ENCODE data around the gene FASTKD1. TPM values are rescaled to one million over a fixed set of nuclear protein-coding genes. Genes with fewer than 3 reads are reported as not detected.
A peak's percentile ranks its signal among the peaks of the same experiment; 100 is the strongest.

The FASTKD1 gene
- total RNA-seq, 1 donor: 14.5 TPM

- no peak overlapping the region for H2AFZ ChIP-seq (ENCODE audit: low read length)
- H3K4me3 ChIP-seq (ENCODE audit: insufficient read depth, low read length): no peak overlapping the region
- no peaks in the 10 kb centered on the region for H3K9me3 ChIP-seq (ENCODE audit: low read depth, low read length)
- no peaks in the 10 kb centered on the region for H4K20me1 ChIP-seq (ENCODE audit: insufficient read depth, low read length)
- no peak for DNase-seq (ENCODE audit: insufficient read length, low spot score, missing footprints)
- no peaks in the 10 kb centered on the region for H3K4me1 ChIP-seq (ENCODE audit: insufficient read depth, low read length)
- H3K36me3 ChIP-seq (ENCODE audit: insufficient read depth, low read length): peaks cover 9% of the 10 kb centered on the region
- TF ChIP-seq CTCF (IDR thresholded peaks at IDR 0.05; ENCODE audit: extremely low read depth, low read depth, low read length): no peak
- no peaks in the 10 kb centered on the region for H3K27me3 ChIP-seq (ENCODE audit: insufficient read depth, low read length)
- no peaks in the 10 kb centered on the region for H3K79me2 ChIP-seq (ENCODE audit: insufficient read depth, low read length)
- no peak overlapping the region for H3K27ac ChIP-seq (ENCODE audit: low read depth, low read length)
- H3K4me2 ChIP-seq (ENCODE audit: insufficient read depth, low read length): no peak overlapping the region
These were observed 82.8 kb downstream of the FASTKD1 start for GRCh38 chr2:169490834-169491233.

GRCh38 chr2:169486487-169486886 is 87.2 kb downstream of the FASTKD1 start:
- peaks cover 9% of the 10 kb centered on the region for H3K36me3 ChIP-seq (ENCODE audit: insufficient read depth, low read length)
- no peak overlapping the region for H3K27ac ChIP-seq (ENCODE audit: low read depth, low read length)
- no peak for TF ChIP-seq CTCF (IDR thresholded peaks at IDR 0.05; ENCODE audit: extremely low read depth, low read depth, low read length)
- no peak for DNase-seq (ENCODE audit: insufficient read length, low spot score, missing footprints)
- H4K20me1 ChIP-seq (ENCODE audit: insufficient read depth, low read length): no peaks in the 10 kb centered on the region
- no peaks in the 10 kb centered on the region for H3K4me1 ChIP-seq (ENCODE audit: insufficient read depth, low read length)
- H3K9me3 ChIP-seq (ENCODE audit: low read depth, low read length): no peaks in the 10 kb centered on the region
- H3K4me3 ChIP-seq (ENCODE audit: insufficient read depth, low read length): no peak overlapping the region
- H3K27me3 ChIP-seq (ENCODE audit: insufficient read depth, low read length): no peaks in the 10 kb centered on the region
- H2AFZ ChIP-seq (ENCODE audit: low read length): no peak overlapping the region
- no peak overlapping the region for H3K4me2 ChIP-seq (ENCODE audit: insufficient read depth, low read length)
- H3K79me2 ChIP-seq (ENCODE audit: insufficient read depth, low read length): no peaks in the 10 kb centered on the region

GRCh38 chr2:169485650-169486138 is 88.0 kb downstream of the FASTKD1 start:
- no peaks in the 10 kb centered on the region for H3K4me1 ChIP-seq (ENCODE audit: insufficient read depth, low read length)
- H3K4me2 ChIP-seq (ENCODE audit: insufficient read depth, low read length): no peak overlapping the region
- no peak overlapping the region for H3K27ac ChIP-seq (ENCODE audit: low read depth, low read length)

GRCh38 chr2:169480079-169480465 is 93.6 kb downstream of the FASTKD1 start:
- TF ChIP-seq CTCF (IDR thresholded peaks at IDR 0.05; ENCODE audit: extremely low read depth, low read depth, low read length): no peak
- DNase-seq (ENCODE audit: insufficient read length, low spot score, missing footprints): no peak
- no peaks in the 10 kb centered on the region for H4K20me1 ChIP-seq (ENCODE audit: insufficient read depth, low read length)
- H3K4me3 ChIP-seq (ENCODE audit: insufficient read depth, low read length): peak overlapping the region; percentile 95
- H3K27me3 ChIP-seq (ENCODE audit: insufficient read depth, low read length): no peaks in the 10 kb centered on the region
- peaks cover 17% of the 10 kb centered on the region for H3K4me1 ChIP-seq (ENCODE audit: insufficient read depth, low read length)
- H3K4me2 ChIP-seq (ENCODE audit: insufficient read depth, low read length): peak overlapping the region; percentile 98
- peak overlapping the region; percentile 100 for H2AFZ ChIP-seq (ENCODE audit: low read length)
- peak overlapping the region; percentile 79 for H3K27ac ChIP-seq (ENCODE audit: low read depth, low read length)
- H3K36me3 ChIP-seq (ENCODE audit: insufficient read depth, low read length): no peaks in the 10 kb centered on the region
- peaks cover 8% of the 10 kb centered on the region for H3K79me2 ChIP-seq (ENCODE audit: insufficient read depth, low read length)
- H3K9me3 ChIP-seq (ENCODE audit: low read depth, low read length): no peaks in the 10 kb centered on the region

More at GRCh38 chr2:169485650-169486138, 88.0 kb downstream of the FASTKD1 start:
- no peak overlapping the region for H2AFZ ChIP-seq (ENCODE audit: low read length)
- H3K36me3 ChIP-seq (ENCODE audit: insufficient read depth, low read length): peaks cover 9% of the 10 kb centered on the region
- no peak overlapping the region for H3K4me3 ChIP-seq (ENCODE audit: insufficient read depth, low read length)
- DNase-seq (ENCODE audit: insufficient read length, low spot score, missing footprints): no peak
- no peaks in the 10 kb centered on the region for H3K79me2 ChIP-seq (ENCODE audit: insufficient read depth, low read length)
- H3K9me3 ChIP-seq (ENCODE audit: low read depth, low read length): no peaks in the 10 kb centered on the region
- no peak for TF ChIP-seq CTCF (IDR thresholded peaks at IDR 0.05; ENCODE audit: extremely low read depth, low read depth, low read length)
- no peaks in the 10 kb centered on the region for H3K27me3 ChIP-seq (ENCODE audit: insufficient read depth, low read length)
- no peaks in the 10 kb centered on the region for H4K20me1 ChIP-seq (ENCODE audit: insufficient read depth, low read length)

Other genes starting within 250 kb of the FASTKD1 start
- not detected in 2 replicates for gene LRP2, start 211.3 kb downstream of the FASTKD1 start, total RNA-seq
- gene BBS5, start 94.4 kb downstream of the FASTKD1 start, total RNA-seq: 5.8 and 9.1 TPM in 2 replicates
- gene KLHL41, start 64.2 kb downstream of the FASTKD1 start, total RNA-seq: 1.1 and 1.2 TPM in 2 replicates
- 23.3 and 25.3 TPM in 2 replicates for gene PPIG, start 10.5 kb upstream of the FASTKD1 start, total RNA-seq
- gene CFAP210, start 120.5 kb upstream of the FASTKD1 start, total RNA-seq: under 0.01 and 0.36 TPM in 2 replicates
- 3.6 and 5.0 TPM in 2 replicates for gene PHOSPHO2, start 120.6 kb upstream of the FASTKD1 start, total RNA-seq
- 0.29 and 0.72 TPM in 2 replicates for gene KLHL23, start 160.0 kb upstream of the FASTKD1 start, total RNA-seq
- 82.2 and 94.1 TPM in 2 replicates for gene SSB, start 225.0 kb upstream of the FASTKD1 start, total RNA-seq

Data from osteoblast (primary cell).